ENCODE results near the gene SORBS1. TPM values are rescaled to one million over a fixed set of nuclear protein-coding genes. Genes with fewer than 3 reads are reported as not detected.

Gene SORBS1
- total RNA-seq, 1 experiment from 2014 or later: 4.1 TPM

DNA sequence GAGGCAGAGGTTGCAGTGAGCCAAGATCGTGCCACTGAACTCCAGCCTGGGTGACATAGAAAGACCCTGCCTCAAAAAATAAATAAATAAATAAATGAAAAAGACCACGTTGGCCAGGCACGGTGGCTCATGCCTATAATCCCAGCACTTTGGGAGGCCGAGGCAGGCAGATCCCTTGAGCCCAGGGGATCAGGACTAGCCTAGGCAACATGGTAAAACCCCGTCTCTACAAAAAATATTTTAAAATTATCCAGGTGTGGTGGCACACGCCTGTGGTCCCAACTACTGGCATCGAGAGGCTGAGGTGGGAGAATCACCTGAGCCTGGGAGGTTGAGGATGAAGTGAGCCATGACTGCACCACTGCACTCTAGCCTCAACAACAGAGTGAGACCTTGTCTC is 153.6 kb downstream of the SORBS1 start:
- Histone ChIP-seq H3K4me2 (ENCODE audit: low read length) (peak overlapping the region; percentile 90; the same call in 1 of the 2 replicates), H3K27ac (ENCODE audit: low read length) (peak overlapping the region; percentile 100), H3K27me3 (ENCODE audit: low read length) (no peaks in the 10 kb centered on the region), H3K79me2 (ENCODE audit: low read length) (no peaks in the 10 kb centered on the region), H2AFZ (ENCODE audit: low read length) (no peak overlapping the region), H3K9ac (ENCODE audit: low read length) (peak overlapping the region; percentile 77), H3K9me2 (replicated peaks; ENCODE audit: low read length) (no peaks in the 10 kb centered on the region), H4K20me1 (ENCODE audit: low read length) (no peaks in the 10 kb centered on the region), H3K9me3 (ENCODE audit: low read length) (no peaks in the 10 kb centered on the region), H3K36me3 (ENCODE audit: low read depth, low read length) (no peaks in the 10 kb centered on the region), H3K4me1 (ENCODE audit: insufficient read depth, low read length) (peaks cover 49% of the 10 kb centered on the region), H3F3A (ENCODE audit: low read length, unreplicated experiment) (peaks cover 12% of the 10 kb centered on the region), H3K4me3 (ENCODE audit: low read length) (no peak overlapping the region)
- ChIA-PET POLR2A (ENCODE audit: unreplicated experiment) (no interaction called here), CTCF (no interaction called here)
- DNase-seq: no peak
- no peak for ATAC-seq
- no TSS peak for BruUV-seq (replicated peaks)
- TF ChIP-seq CTCF (conservative IDR thresholded peaks at IDR 0.05; ENCODE audit: low read depth, low read length) (no peak), EZH2 (IDR thresholded peaks at IDR 0.05; ENCODE audit: low read length, unreplicated experiment) (no peak)
- intact Hi-C loops (cut with micrococcal nuclease): no loop called here

DNA sequence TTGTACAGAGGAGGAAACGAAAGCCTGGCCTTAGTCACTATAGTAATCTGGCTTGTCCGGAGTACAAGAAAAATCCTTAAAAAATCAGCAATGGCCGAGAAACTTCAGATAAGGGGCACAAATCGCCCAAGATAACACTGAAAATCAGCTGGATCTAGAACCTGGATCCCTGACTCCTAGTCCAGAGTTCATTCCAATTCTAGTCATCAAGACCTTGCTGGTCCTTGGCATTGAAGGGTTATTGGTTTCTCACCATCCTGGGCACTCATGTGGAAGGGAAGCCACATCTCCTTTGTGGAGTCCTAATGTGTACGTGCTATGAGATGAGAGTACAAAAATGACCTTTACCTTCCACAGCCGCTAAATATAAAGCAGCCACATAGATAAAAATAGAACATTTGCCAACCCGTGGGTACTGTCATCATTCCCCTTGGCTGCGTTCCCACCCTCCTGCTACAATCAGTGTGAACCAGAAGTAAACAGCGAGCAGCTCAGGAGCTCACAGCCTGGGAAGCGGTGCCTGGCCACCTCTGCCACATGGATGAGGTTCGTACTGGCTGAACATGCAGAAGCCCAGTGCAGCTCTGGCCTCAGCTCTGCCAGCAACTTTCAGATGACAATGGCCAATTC is 154.4 kb downstream of the SORBS1 start:
- no peak overlapping the region for H2AFZ ChIP-seq (ENCODE audit: low read length)
- ChIA-PET CTCF (no interaction called here), POLR2A (ENCODE audit: unreplicated experiment) (no interaction called here)
- peaks cover 12% of the 10 kb centered on the region for H3F3A ChIP-seq (ENCODE audit: low read length, unreplicated experiment)
- ATAC-seq (peak; percentile 61), DNase-seq (peak; percentile 91)
- intact Hi-C loops (cut with micrococcal nuclease): no loop called here
- peak overlapping the region; percentile 23; the same call in 1 of the 2 replicates for H3K4me3 ChIP-seq (ENCODE audit: low read length)
- H3K27ac ChIP-seq (ENCODE audit: low read length): peak overlapping the region; percentile 100
- BruUV-seq (replicated peaks): TSS peak; percentile 34
- peak overlapping the region; percentile 77 for H3K9ac ChIP-seq (ENCODE audit: low read length)
- H3K79me2 ChIP-seq (ENCODE audit: low read length): no peaks in the 10 kb centered on the region
- no peaks in the 10 kb centered on the region for H3K27me3 ChIP-seq (ENCODE audit: low read length)
- TF ChIP-seq CTCF (conservative IDR thresholded peaks at IDR 0.05; ENCODE audit: low read depth, low read length) (no peak), EZH2phosphoT487 (IDR thresholded peaks at IDR 0.05; ENCODE audit: borderline replicate concordance, low read length) (no peak), EZH2 (IDR thresholded peaks at IDR 0.05; ENCODE audit: low read length, unreplicated experiment) (no peak)
- H3K9me3 ChIP-seq (ENCODE audit: low read length): no peaks in the 10 kb centered on the region
- peak overlapping the region; percentile 69 for H3K4me2 ChIP-seq (ENCODE audit: low read length)
- H4K20me1 ChIP-seq (ENCODE audit: low read length): no peaks in the 10 kb centered on the region
- H3K4me1 ChIP-seq (ENCODE audit: insufficient read depth, low read length): peaks cover 52% of the 10 kb centered on the region
- no peaks in the 10 kb centered on the region for H3K9me2 ChIP-seq (replicated peaks; ENCODE audit: low read length)
- H3K36me3 ChIP-seq (ENCODE audit: low read depth, low read length): no peaks in the 10 kb centered on the region

DNA sequence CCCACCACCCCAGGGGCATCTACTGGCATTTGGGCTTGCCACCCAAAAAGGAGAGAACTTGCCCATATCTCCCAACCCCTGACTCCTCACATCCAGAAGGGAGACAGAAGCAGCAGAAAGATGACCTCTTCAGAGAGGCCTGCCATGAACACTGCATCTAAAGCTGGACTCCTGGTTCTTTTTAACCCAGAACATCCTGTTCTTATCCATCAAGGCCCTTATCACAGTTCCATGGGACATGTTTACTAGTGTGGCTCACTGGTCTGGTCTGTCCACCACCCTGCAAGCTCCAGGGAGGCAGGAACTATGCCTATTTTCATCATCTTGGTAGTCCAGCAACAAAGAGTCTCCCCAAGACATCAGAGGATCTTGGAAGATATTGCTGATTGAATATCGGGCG is 155.5 kb downstream of the SORBS1 start:
- H3K36me3 ChIP-seq (ENCODE audit: low read depth, low read length): no peaks in the 10 kb centered on the region
- no peaks in the 10 kb centered on the region for H3K27me3 ChIP-seq (ENCODE audit: low read length)
- BruUV-seq (replicated peaks): no TSS peak
- ChIA-PET CTCF (no interaction called here), POLR2A (ENCODE audit: unreplicated experiment) (interaction anchor here (0.6 kb wide), 1 partner anchor 12 kb away, joined by 4 read pairs; no protein-coding TSS in a partner anchor)
- ATAC-seq (no peak), DNase-seq (no peak)
- TF ChIP-seq EZH2phosphoT487 (IDR thresholded peaks at IDR 0.05; ENCODE audit: borderline replicate concordance, low read length): no peak
- intact Hi-C loops (cut with micrococcal nuclease): no loop called here
- H3K9ac ChIP-seq (ENCODE audit: low read length): no peak overlapping the region
- no peaks in the 10 kb centered on the region for H3K9me3 ChIP-seq (ENCODE audit: low read length)
- no peaks in the 10 kb centered on the region for H3K79me2 ChIP-seq (ENCODE audit: low read length)
- peaks cover 12% of the 10 kb centered on the region for H3F3A ChIP-seq (ENCODE audit: low read length, unreplicated experiment)
- no peak overlapping the region for H2AFZ ChIP-seq (ENCODE audit: low read length)
- no peaks in the 10 kb centered on the region for H4K20me1 ChIP-seq (ENCODE audit: low read length)
- peaks cover 53% of the 10 kb centered on the region for H3K4me1 ChIP-seq (ENCODE audit: insufficient read depth, low read length)
- no peak overlapping the region for H3K4me3 ChIP-seq (ENCODE audit: low read length)
- H3K27ac ChIP-seq (ENCODE audit: low read length): no peak overlapping the region
- no peaks in the 10 kb centered on the region for H3K9me2 ChIP-seq (replicated peaks; ENCODE audit: low read length)
- no peak overlapping the region for H3K4me2 ChIP-seq (ENCODE audit: low read length)
